Endodermal cell (in vitro differentiated cells): ENCODE results near the gene POP7. TPM values are rescaled to one million over a fixed set of nuclear protein-coding genes. Genes with fewer than 3 reads are reported as not detected.
"Not testable (repeated sequence)": the region's sequence is repeated elsewhere in the genome, so short reads cannot be mapped to it uniquely, and the experiment has no call there.

Source experiments
- DNase-seq: peaks from one replicate; pipeline ENCODE4 v3.0.0-alpha.2; 2017
- H3K27ac ChIP-seq: 2 replicates; pipeline ENCODE4 v1.5.1; 2013; ENCODE audit warnings: mild to moderate bottlenecking, low read depth, low read length, moderate library complexity
- H3K27me3 ChIP-seq: 2 replicates; pipeline ENCODE4 v1.6.1; 2013; ENCODE audit warnings: mild to moderate bottlenecking, low read length, moderate library complexity; ENCODE audit not compliant: insufficient read depth, control insufficient read depth, poor library complexity, severe bottlenecking
- H3K36me3 ChIP-seq: 2 replicates; pipeline ENCODE4 v1.7.0; 2013; ENCODE audit warnings: mild to moderate bottlenecking, low read length, moderate library complexity; ENCODE audit not compliant: control insufficient read depth, insufficient read depth
- H3K4me1 ChIP-seq: one replicate; pipeline ENCODE4 v1.7.0; 2013; ENCODE audit warnings: low read length; ENCODE audit not compliant: control insufficient read depth, insufficient read depth
- H3K4me3 ChIP-seq: 2 replicates; pipeline ENCODE4 v1.5.1; 2013; ENCODE audit warnings: mild to moderate bottlenecking, low read length, moderate library complexity
- H3K9ac ChIP-seq: 2 replicates; pipeline ENCODE4 v1.6.1; 2013; ENCODE audit warnings: mild to moderate bottlenecking, low read length, moderate library complexity; ENCODE audit not compliant: poor library complexity, severe bottlenecking; ENCODE audit errors: extremely low read depth
- H3K9me3 ChIP-seq: 2 replicates; pipeline ENCODE4 v1.6.1; 2013; ENCODE audit warnings: mild to moderate bottlenecking, low read length, moderate library complexity; ENCODE audit not compliant: control insufficient read depth
- H3K27ac Mint-ChIP-seq: 2 replicates; pipeline ENCODE4 v1.8.0; 2020; ENCODE audit warnings: mixed read lengths
- H3K27me3 Mint-ChIP-seq: 2 replicates; pipeline ENCODE4 v1.8.0; 2021; ENCODE audit warnings: mild to moderate bottlenecking, mixed read lengths; ENCODE audit not compliant: insufficient read depth
- H3K36me3 Mint-ChIP-seq: 2 replicates; pipeline ENCODE4 v1.8.0; 2020; ENCODE audit warnings: low read depth, mixed read lengths
- H3K4me1 Mint-ChIP-seq: 2 replicates; pipeline ENCODE4 v1.8.0; 2020; ENCODE audit warnings: mixed read lengths
- H3K4me3 Mint-ChIP-seq: 2 replicates; pipeline ENCODE4 v1.8.0; 2020; ENCODE audit warnings: mild to moderate bottlenecking, moderate library complexity, mixed read lengths
- H3K9me3 Mint-ChIP-seq: 2 replicates; pipeline ENCODE4 v1.8.0; 2020; ENCODE audit warnings: mild to moderate bottlenecking, mixed read lengths
- CTCF ChIP-seq: fragments of 200-600 bp; sonication (generic); conservative IDR thresholded peaks from 2 replicates; pipeline ENCODE4 v1.5.0; 2021; ENCODE audit warnings: antibody characterized with exemption, mild to moderate bottlenecking
- WGBS, 2 experiments: methylation state at CpG; one replicate each; pipeline versions ENCODE4 v1.1.5 to v1.1.7; 2013; ENCODE audit warnings: missing lambda C conversion rate in 2 of 2, mixed read lengths in 1 of 2; ENCODE audit not compliant: insufficient coverage in 1 of 2, insufficient read length in 1 of 2; 5-methylcytosine and 5-hydroxymethylcytosine counted together
- total RNA-seq, 2 donors: library from RNA; stranded (reverse); fragmentation: NEBNext Ultra II Directional in 1 of 2; extraction: Animal tissue kit (Norgen Biotek cat#: 25700) in 1 of 2; gene quantifications; 2 replicates in 1 of 2; 3 replicates in 1 of 2; pipeline ENCODE4 v1.2.1, GENCODE V29; 2021

The POP7 gene
- total RNA-seq, 2 donors from 2014 or later = 51.7 to 59.2 TPM

- no peak for TF ChIP-seq CTCF
- Histone ChIP-seq H3K27me3 (peaks cover 13% of the 10 kb centered on the region), H3K4me1 (no peaks in the 10 kb centered on the region), H3K4me3 (no peak overlapping the region), H3K9me3 (no peaks in the 10 kb centered on the region), H3K9ac (no peak overlapping the region), H3K36me3 (no peaks in the 10 kb centered on the region), H3K27ac (no peak overlapping the region)
- Mint-ChIP-seq H3K36me3 (no peaks in the 10 kb centered on the region), H3K4me3 (no peak overlapping the region), H3K27ac (no peak overlapping the region), H3K9me3 (no peaks in the 10 kb centered on the region), H3K27me3 (peaks cover 45% of the 10 kb centered on the region), H3K4me1 (no peaks in the 10 kb centered on the region)
- DNase-seq = no peak
- WGBS, 2 experiments = 85 to 91% methylated on average over 16 of the region's 16 CpGs
Observed at GRCh38 chr7:100667331-100668068, 38.4 kb upstream of the POP7 start.

GRCh38 chr7:100668069-100668449 is 37.9 kb upstream of the POP7 start:
- Mint-ChIP-seq H3K4me3 (no peak overlapping the region), H3K4me1 (no peaks in the 10 kb centered on the region), H3K36me3 (no peaks in the 10 kb centered on the region), H3K9me3 (no peaks in the 10 kb centered on the region), H3K27me3 (peaks cover 49% of the 10 kb centered on the region), H3K27ac (no peak overlapping the region)
- WGBS, 2 experiments = 88 to 96% methylated on average over 1 to 2 of the region's 2 CpGs
- Histone ChIP-seq H3K4me1 (no peaks in the 10 kb centered on the region), H3K4me3 (no peak overlapping the region), H3K36me3 (no peaks in the 10 kb centered on the region), H3K27ac (no peak overlapping the region), H3K27me3 (peaks cover 13% of the 10 kb centered on the region), H3K9me3 (no peaks in the 10 kb centered on the region), H3K9ac (no peak overlapping the region)
- no peak for DNase-seq
- peak; percentile 27 for TF ChIP-seq CTCF

- H3K27me3 Mint-ChIP-seq = peaks cover 50% of the 10 kb centered on the region
- H3K9me3 ChIP-seq, H3K4me1 Mint-ChIP-seq, H3K4me3 ChIP-seq, H3K36me3 ChIP-seq, H3K36me3 Mint-ChIP-seq, H3K9me3 Mint-ChIP-seq, H3K4me1 ChIP-seq, H3K4me3 Mint-ChIP-seq, H3K9ac ChIP-seq, DNase-seq, H3K27ac ChIP-seq, H3K27ac Mint-ChIP-seq: not testable (repeated sequence)
- WGBS, 2 experiments = 89 to 95% methylated on average over 9 to 12 of the region's 12 CpGs
- peaks cover 13% of the 10 kb centered on the region for H3K27me3 ChIP-seq
Observed at GRCh38 chr7:100669106-100669505, 36.8 kb upstream of the POP7 start.
